AG04450 (cell line): ENCODE results near the gene FAM217A. TPM values are rescaled to one million over a fixed set of nuclear protein-coding genes. Genes with fewer than 3 reads are reported as not detected.

Experiments used
- CTCF ChIA-PET: fragments of 300-600, 350-600 bp; formaldehyde crosslinking; extraction: SDS; loops from one replicate; lab custom pipeline; 2022; ENCODE audit warnings: antibody characterized with exemption, inconsistent platforms; lab: Charles Lee
- POLR2A ChIA-PET: fragments of 350-600 bp; formaldehyde crosslinking; extraction: SDS; loops from one replicate; lab custom pipeline; 2021; ENCODE audit warnings: antibody characterized with exemption, inconsistent platforms; lab: Yijun Ruan, JAX
- DNase-seq: peaks from one replicate; pipeline ENCODE4 v3.0.0-alpha.2; 2011; ENCODE audit warnings: low read depth, low spot score
- H3K27ac ChIP-seq: one replicate; pipeline ENCODE4 v1.5.1; 2012; ENCODE audit warnings: low read depth, low read length, control low read depth
- H3K27me3 ChIP-seq: one replicate; pipeline ENCODE4 v1.6.0; 2012; ENCODE audit warnings: low read length; ENCODE audit not compliant: control insufficient read depth, insufficient read depth
- H3K4me3 ChIP-seq: 2 replicates; pipeline ENCODE4 v1.5.1; 2011; ENCODE audit warnings: mild to moderate bottlenecking, low read depth, low read length, control low read depth
- H3K9me3 ChIP-seq: 2 replicates; pipeline ENCODE4 v1.5.1; 2012; ENCODE audit warnings: low read length; ENCODE audit not compliant: control insufficient read depth, insufficient read depth
- CTCF ChIP-seq: IDR thresholded peaks from 2 replicates; pipeline ENCODE4 v1.5.1; 2011; ENCODE audit warnings: low read depth, low read length, control low read depth, inconsistent platforms
- polyA plus RNA-seq: library from polyadenylated mRNA; depleted of rRNA; stranded (reverse); fragments of >200 nt; gene quantifications from 2 replicates; pipeline ENCODE4 v1.2.3, GENCODE V29; 2011

The FAM217A gene
- polyA plus RNA-seq, 1 experiment, result not detected

GRCh38 chr6:4124351-4124750 is 45.4 kb upstream of the FAM217A start:
- no peak for DNase-seq
- Histone ChIP-seq H3K9me3 (no peaks in the 10 kb centered on the region), H3K4me3 (no peak overlapping the region), H3K27me3 (no peaks in the 10 kb centered on the region), H3K27ac (no peak overlapping the region)
- POLR2A ChIA-PET, result no interaction called here
- TF ChIP-seq CTCF, result no peak
- CTCF ChIA-PET, result interaction anchor here (3.4 kb wide), 1 partner anchor 31 kb away, joined by 17 read pairs; no protein-coding TSS in a partner anchor

GRCh38 chr6:4115741-4116140 is 36.8 kb upstream of the FAM217A start:
- no peak for DNase-seq

GRCh38 chr6:4114123-4114522 is 35.2 kb upstream of the FAM217A start:
- DNase-seq, result no peak
- no peak overlapping the region for H3K4me3 ChIP-seq
- CTCF ChIA-PET, result interaction anchor here (2.5 kb wide), 1 partner anchor 41 kb away, joined by 8 read pairs; no protein-coding TSS in a partner anchor
- no peaks in the 10 kb centered on the region for H3K27me3 ChIP-seq
- no peaks in the 10 kb centered on the region for H3K9me3 ChIP-seq
- no peak overlapping the region for H3K27ac ChIP-seq
- POLR2A ChIA-PET, result no interaction called here
- no peak for TF ChIP-seq CTCF

More at GRCh38 chr6:4115741-4116140, 36.8 kb upstream of the FAM217A start:
- no peak for TF ChIP-seq CTCF
- ChIA-PET POLR2A (no interaction called here), CTCF (interaction anchor here (1.1 to 2.5 kb wide), 2 partner anchors 40 to 94 kb away, joined by 3 to 8 read pairs; no protein-coding TSS in a partner anchor)
- no peaks in the 10 kb centered on the region for H3K9me3 ChIP-seq
- no peaks in the 10 kb centered on the region for H3K27me3 ChIP-seq
- H3K27ac ChIP-seq, result no peak overlapping the region
- H3K4me3 ChIP-seq, result no peak overlapping the region

DNA sequence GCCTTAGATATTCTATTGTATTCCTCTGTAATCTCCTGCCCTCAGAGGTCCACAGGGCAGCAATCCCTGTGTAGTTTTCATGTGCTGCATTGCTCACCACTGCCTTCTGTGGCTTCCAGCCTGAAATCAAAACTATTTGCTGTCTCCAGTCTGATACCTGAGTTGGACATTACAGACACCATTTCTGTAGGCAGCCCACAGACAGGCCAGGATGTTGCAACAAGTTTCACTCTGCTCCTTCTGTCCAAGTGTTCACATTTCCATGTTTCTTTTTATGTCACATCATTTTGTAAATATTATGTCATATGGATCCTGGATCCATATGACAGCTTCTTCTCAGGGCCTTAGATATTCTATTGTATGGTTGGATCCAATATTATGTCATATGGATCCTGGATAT is 34.7 kb upstream of the FAM217A start:
- no peak for DNase-seq

More for the DNA sequence above, 34.7 kb upstream of the FAM217A start:
- ChIA-PET CTCF (interaction anchor here (2.5 kb wide), 1 partner anchor 42 kb away, joined by 8 read pairs; no protein-coding TSS in a partner anchor), POLR2A (no interaction called here)
- H3K27ac ChIP-seq, result no peak overlapping the region
- TF ChIP-seq CTCF, result no peak
- no peaks in the 10 kb centered on the region for H3K9me3 ChIP-seq
- H3K4me3 ChIP-seq, result no peak overlapping the region
- H3K27me3 ChIP-seq, result peaks cover 2% of the 10 kb centered on the region
